ENCODE measurements around the gene MSRB3. TPM values are rescaled to one million over a fixed set of nuclear protein-coding genes. Genes with fewer than 3 reads are reported as not detected.

The MSRB3 gene
- total RNA-seq, 1 donor from 2014 or later, result 130 TPM

DNA sequence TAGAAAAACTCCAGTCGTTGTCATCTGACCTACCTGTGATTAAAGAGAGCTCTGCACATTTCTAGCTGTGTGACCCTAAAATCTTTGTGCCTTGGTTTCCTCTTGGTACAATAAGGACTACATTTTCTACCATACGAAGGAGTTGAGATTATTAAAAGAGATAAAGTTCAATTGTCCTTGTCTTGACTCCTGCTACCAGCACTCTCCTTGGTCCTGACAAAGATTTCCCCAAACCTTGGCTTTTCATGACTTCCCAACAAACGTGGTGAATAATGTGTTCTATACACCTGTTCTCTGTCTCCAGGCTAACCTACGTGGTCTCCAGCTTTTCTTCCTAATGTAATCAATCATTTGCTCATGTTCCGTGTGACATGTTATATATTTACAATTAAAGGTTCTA lies 223.5 kb downstream of the MSRB3 start:
- DNase-seq, result no peak
- intact Hi-C loops (cut with DNase I), result no loop called here
- ATAC-seq (ENCODE audit: poor library complexity), result no peak

- intact Hi-C loops (cut with DNase I), result no loop called here
- ATAC-seq (ENCODE audit: poor library complexity), result no peak
- DNase-seq, result no peak
Measured at GRCh38 chr12:65504417-65504816, 225.9 kb downstream of the MSRB3 start.

- DNase-seq, result no peak
- intact Hi-C loops (cut with DNase I), result no loop called here
- ATAC-seq (ENCODE audit: poor library complexity), result no peak
Measured at GRCh38 chr12:65505386-65506121, 227.1 kb downstream of the MSRB3 start.

DNA sequence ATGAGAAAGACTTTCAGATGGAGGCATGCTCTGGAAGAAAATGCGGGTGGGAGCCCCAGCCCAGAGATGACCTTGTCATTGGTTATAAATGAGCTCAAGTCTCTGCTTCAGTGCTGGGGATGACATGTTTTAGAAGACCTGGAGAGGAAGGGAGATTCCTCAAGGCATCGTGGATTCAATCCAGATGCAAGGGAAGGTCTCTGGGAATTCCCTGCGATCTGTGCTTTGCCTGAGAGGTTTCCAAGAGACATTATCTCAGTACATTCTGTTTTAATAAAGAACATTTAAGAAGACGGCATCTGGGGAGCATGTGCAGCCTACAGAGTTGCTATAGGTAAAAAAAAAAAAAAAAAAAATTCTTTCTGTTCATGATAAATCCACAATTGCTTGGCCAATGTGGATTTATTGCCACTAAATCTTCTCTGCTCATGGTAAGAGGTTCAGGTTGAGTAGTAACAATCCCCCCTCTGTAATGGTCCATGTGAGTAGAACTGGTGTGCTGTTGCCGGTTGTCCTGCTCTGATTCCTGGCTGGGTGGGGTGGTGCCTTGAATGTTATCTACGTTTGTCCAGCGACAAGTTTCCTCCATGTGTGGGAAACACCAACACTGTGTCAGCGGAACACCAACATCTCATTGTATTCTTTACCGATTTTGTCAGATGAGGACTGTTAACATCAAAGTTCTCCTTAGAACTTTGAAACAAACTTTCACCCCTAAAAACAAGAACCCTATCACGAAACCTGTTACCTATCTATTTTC lies 230.0 kb downstream of the MSRB3 start:
- intact Hi-C loops (cut with DNase I), result no loop called here
- no peak for ATAC-seq (ENCODE audit: poor library complexity)
- DNase-seq, result no peak

DNA sequence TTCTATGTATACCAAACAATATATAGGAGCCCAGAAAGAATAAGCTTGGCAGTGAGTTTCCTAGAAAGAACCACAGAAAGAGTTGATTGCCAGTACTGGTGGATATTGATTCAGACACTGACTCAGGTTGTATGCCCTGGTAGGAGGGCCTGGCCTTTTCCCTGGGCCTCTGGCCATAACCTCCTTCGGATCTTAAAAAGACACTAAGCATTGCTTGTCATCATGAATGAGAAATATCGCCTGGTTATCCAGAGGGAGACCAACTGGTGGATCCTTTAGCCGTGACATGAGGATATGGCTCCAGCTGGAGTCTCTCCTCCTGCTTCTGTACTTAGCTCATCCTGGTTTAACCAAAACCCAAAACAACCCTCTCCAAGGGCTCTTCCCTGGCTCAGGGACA lies 231.5 kb downstream of the MSRB3 start:
- intact Hi-C loops (cut with DNase I), result no loop called here
- no peak for ATAC-seq (ENCODE audit: poor library complexity)

GRCh38 chr12:65510584-65511050 lies 232.1 kb downstream of the MSRB3 start:
- intact Hi-C loops (cut with DNase I), result no loop called here
- DNase-seq (peak; percentile 63), ATAC-seq (ENCODE audit: poor library complexity) (peak; percentile 67)

More for the DNA sequence above, 231.5 kb downstream of the MSRB3 start:
- DNase-seq, result no peak

DNA sequence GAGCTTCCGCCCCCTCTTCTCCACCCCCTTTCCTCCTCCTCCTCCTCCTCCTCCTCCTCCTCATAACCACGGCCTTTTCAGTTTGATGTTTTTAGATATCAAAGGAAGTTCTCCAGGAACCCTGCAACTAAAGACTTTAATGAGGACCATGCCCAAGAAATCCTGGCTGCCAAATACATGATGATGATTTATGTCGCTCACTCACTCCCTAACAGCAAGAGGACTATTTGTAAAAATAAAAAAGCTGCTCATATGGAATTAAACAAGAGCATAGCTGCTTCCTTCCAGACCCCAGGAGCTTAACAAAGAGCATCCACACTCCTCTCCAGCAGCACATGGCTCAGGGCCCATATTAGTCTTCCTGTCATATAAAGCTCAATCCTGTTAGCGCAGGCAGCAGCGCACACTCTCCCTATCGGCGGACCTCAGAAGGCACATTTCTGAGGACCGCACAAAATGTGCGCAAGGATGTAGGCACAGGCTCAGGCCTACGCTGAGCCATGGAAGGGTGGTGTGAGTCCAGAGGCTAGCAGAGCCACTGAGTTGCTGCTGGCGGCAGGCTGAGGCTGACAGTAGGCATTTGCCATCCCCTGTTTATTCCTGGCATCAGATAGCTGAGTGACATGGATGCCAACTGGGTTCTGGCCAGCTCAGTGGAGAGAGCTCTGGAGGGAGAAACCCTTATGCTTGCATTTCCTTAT lies 232.8 kb downstream of the MSRB3 start:
- DNase-seq (peak; percentile 50), ATAC-seq (ENCODE audit: poor library complexity) (peak; percentile 78)
- intact Hi-C loops (cut with DNase I), result no loop called here

DNA sequence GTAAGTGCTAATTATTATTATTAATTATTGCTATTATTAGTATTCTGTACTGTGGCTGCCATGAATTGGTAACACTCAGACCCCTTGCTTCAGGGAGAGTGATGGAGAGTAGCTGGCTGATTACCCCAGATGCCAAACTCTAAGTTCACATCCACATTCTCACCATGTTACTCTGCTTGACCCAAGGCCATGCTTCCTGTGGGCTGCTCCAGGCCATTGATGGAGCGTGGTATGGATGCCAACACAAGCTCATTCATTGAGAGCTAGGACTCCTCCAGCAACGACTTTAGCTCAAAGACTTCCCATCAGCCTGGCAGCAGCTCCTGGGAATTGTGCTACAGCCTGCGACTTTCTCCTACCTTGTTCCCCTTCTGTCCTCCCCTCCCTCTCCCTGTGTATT lies 233.4 kb downstream of the MSRB3 start:
- intact Hi-C loops (cut with DNase I), result no loop called here
- DNase-seq (no peak), ATAC-seq (ENCODE audit: poor library complexity) (no peak)

Other genes with a start within 250 kb of the MSRB3 start
- gene WIF1, start 157.4 kb upstream of the MSRB3 start, total RNA-seq, result not detected
- gene LEMD3, start 109.1 kb upstream of the MSRB3 start, total RNA-seq, result 11.3 TPM